HL-60 (cell line): ENCODE results near the gene CEACAM19.
"Not testable (repeated sequence)": the region's sequence is repeated elsewhere in the genome, so short reads cannot be mapped to it uniquely, and the experiment has no call there.

Source experiments
- DNase-seq, 2 experiments: peaks; one replicate each; pipeline ENCODE4 v3.0.0-alpha.2; 2010 to 2020; ENCODE audit warnings: low read depth in 1 of 2, low spot score in 1 of 2
- H3K27ac ChIP-seq: fragments of 250-450 bp; sonication (Bioruptor Pico); replicated peaks from 2 replicates; pipeline ENCODE4 v1.5.1; 2020; ENCODE audit warnings: mild to moderate bottlenecking, moderate library complexity
- H3K27me3 ChIP-seq: fragments of 250-450 bp; sonication (Bioruptor Pico); 2 replicates; pipeline ENCODE4 v1.5.1; 2021; ENCODE audit warnings: mild to moderate bottlenecking, moderate library complexity; ENCODE audit not compliant: insufficient read depth, poor library complexity, severe bottlenecking
- H3K4me3 ChIP-seq: replicated peaks from 2 replicates; pipeline ENCODE4 v1.5.1; 2011; ENCODE audit warnings: mild to moderate bottlenecking, control low read depth, low read length; ENCODE audit not compliant: insufficient read depth
- GABPA ChIP-seq: IDR thresholded peaks from 2 replicates; pipeline ENCODE4 v1.6.1; 2012; ENCODE audit warnings: low read depth
- POLR2AphosphoS5 ChIP-seq: IDR thresholded peaks from 2 replicates; pipeline ENCODE4 v1.6.1; 2012; ENCODE audit warnings: low read depth
- SPI1 ChIP-seq: IDR thresholded peaks from 2 replicates; pipeline ENCODE4 v1.6.1; 2012; ENCODE audit warnings: low read depth, mild to moderate bottlenecking, borderline replicate concordance
- TF ChIP-seq, protein P1 (sequence below): IDR thresholded peaks from 2 replicates; pipeline ENCODE4 v1.6.1; 2012; ENCODE audit warnings: low read depth; ENCODE audit not compliant: insufficient replicate concordance
- TF ChIP-seq, protein P2 (sequence below): IDR thresholded peaks from one replicate; pipeline ENCODE4 v1.5.1; 2011; ENCODE audit warnings: low read length, control low read depth, inconsistent platforms; ENCODE audit not compliant: insufficient read depth

CEACAM19 gene

DNA sequence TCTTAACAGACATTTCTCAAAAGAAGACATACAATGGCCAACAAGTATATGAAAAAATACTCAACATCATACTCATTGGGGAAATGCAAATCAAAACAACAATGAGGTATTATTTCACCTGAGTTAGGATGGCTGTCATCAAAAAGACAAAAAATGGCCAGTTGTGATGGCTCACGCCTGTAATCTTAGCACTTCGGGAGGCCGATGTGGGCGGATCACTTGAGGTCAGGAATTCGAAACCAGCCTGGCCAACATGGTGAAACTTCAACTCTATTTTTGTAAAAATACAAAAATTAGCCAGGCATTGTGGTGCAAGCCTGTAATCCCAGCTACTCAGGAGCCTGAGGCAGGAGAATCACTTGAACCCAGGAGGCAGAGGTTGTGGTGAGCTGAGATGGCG, 49.7 kb downstream of the CEACAM19 start:
- Histone ChIP-seq H3K27ac (no peak overlapping the region), H3K27me3 (no peaks in the 10 kb centered on the region), H3K4me3 (no peak overlapping the region)
- no peak for TF ChIP-seq SPI1
- TF ChIP-seq, protein P1, sequence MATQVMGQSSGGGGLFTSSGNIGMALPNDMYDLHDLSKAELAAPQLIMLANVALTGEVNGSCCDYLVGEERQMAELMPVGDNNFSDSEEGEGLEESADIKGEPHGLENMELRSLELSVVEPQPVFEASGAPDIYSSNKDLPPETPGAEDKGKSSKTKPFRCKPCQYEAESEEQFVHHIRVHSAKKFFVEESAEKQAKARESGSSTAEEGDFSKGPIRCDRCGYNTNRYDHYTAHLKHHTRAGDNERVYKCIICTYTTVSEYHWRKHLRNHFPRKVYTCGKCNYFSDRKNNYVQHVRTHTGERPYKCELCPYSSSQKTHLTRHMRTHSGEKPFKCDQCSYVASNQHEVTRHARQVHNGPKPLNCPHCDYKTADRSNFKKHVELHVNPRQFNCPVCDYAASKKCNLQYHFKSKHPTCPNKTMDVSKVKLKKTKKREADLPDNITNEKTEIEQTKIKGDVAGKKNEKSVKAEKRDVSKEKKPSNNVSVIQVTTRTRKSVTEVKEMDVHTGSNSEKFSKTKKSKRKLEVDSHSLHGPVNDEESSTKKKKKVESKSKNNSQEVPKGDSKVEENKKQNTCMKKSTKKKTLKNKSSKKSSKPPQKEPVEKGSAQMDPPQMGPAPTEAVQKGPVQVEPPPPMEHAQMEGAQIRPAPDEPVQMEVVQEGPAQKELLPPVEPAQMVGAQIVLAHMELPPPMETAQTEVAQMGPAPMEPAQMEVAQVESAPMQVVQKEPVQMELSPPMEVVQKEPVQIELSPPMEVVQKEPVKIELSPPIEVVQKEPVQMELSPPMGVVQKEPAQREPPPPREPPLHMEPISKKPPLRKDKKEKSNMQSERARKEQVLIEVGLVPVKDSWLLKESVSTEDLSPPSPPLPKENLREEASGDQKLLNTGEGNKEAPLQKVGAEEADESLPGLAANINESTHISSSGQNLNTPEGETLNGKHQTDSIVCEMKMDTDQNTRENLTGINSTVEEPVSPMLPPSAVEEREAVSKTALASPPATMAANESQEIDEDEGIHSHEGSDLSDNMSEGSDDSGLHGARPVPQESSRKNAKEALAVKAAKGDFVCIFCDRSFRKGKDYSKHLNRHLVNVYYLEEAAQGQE, result no peak
- TF ChIP-seq GABPA, result no peak
- no peak for DNase-seq

DNA sequence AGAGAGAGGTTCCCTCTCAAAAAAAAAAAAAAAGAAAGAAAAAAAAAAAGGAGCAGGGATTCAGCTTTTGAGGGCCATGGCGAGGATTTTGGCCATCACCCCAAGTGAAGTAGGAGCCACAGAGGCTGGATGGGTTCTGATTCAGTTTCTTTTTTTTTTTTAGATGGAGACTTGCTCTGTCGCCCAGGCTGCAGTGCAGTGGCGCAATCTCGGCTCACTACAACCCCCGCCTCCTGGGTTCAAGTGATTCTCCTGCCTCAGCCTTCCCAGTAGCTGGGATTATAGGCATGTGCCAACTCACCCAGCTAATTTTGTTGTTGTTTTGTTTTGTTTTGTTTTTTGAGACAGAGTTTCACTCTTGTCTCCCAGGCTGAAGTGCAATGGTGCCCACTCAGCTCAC, 50.1 kb downstream of the CEACAM19 start:
- not testable (repeated sequence) for H3K4me3 ChIP-seq
- H3K27ac ChIP-seq, result peak overlapping the region; percentile 61
- DNase-seq, result peak in 1 of 2 experiments; percentile 34

GRCh38 chr19:44722131-44723121, 51.1 kb downstream of the CEACAM19 start:
- peak overlapping the region; percentile 61 for H3K27ac ChIP-seq
- H3K4me3 ChIP-seq, result no peak overlapping the region
- H3K27me3 ChIP-seq, result no peaks in the 10 kb centered on the region
- peak; percentile 85 to 94 for DNase-seq
- TF ChIP-seq, protein P1, result peak; percentile 51
- TF ChIP-seq, protein P2, sequence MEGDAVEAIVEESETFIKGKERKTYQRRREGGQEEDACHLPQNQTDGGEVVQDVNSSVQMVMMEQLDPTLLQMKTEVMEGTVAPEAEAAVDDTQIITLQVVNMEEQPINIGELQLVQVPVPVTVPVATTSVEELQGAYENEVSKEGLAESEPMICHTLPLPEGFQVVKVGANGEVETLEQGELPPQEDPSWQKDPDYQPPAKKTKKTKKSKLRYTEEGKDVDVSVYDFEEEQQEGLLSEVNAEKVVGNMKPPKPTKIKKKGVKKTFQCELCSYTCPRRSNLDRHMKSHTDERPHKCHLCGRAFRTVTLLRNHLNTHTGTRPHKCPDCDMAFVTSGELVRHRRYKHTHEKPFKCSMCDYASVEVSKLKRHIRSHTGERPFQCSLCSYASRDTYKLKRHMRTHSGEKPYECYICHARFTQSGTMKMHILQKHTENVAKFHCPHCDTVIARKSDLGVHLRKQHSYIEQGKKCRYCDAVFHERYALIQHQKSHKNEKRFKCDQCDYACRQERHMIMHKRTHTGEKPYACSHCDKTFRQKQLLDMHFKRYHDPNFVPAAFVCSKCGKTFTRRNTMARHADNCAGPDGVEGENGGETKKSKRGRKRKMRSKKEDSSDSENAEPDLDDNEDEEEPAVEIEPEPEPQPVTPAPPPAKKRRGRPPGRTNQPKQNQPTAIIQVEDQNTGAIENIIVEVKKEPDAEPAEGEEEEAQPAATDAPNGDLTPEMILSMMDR, result no peak
- TF ChIP-seq GABPA (peak; percentile 43; the same call in 1 of the 2 replicates), POLR2AphosphoS5 (peak; percentile 86), SPI1 (peak; percentile 93)

More for the DNA sequence above, 50.1 kb downstream of the CEACAM19 start:
- H3K27me3 ChIP-seq, result not testable (repeated sequence)

- DNase-seq, result peak in 1 of 2 experiments; percentile 78
- Histone ChIP-seq H3K4me3 (no peak overlapping the region), H3K27me3 (no peaks in the 10 kb centered on the region), H3K27ac (peak overlapping the region; percentile 25)
- peak; percentile 83 for TF ChIP-seq SPI1
- TF ChIP-seq, protein P1, result no peak
Observed at GRCh38 chr19:44723299-44723951, 52.1 kb downstream of the CEACAM19 start.
